GM10847 (cell line): ENCODE data around the gene LTF.

ENCODE experiments used
- POLR2A ChIP-seq: IDR thresholded peaks from 2 replicates; pipeline ENCODE4 v1.6.1; 2011; ENCODE audit not compliant: insufficient read length; ENCODE audit errors: extremely low read depth

The LTF gene

DNA sequence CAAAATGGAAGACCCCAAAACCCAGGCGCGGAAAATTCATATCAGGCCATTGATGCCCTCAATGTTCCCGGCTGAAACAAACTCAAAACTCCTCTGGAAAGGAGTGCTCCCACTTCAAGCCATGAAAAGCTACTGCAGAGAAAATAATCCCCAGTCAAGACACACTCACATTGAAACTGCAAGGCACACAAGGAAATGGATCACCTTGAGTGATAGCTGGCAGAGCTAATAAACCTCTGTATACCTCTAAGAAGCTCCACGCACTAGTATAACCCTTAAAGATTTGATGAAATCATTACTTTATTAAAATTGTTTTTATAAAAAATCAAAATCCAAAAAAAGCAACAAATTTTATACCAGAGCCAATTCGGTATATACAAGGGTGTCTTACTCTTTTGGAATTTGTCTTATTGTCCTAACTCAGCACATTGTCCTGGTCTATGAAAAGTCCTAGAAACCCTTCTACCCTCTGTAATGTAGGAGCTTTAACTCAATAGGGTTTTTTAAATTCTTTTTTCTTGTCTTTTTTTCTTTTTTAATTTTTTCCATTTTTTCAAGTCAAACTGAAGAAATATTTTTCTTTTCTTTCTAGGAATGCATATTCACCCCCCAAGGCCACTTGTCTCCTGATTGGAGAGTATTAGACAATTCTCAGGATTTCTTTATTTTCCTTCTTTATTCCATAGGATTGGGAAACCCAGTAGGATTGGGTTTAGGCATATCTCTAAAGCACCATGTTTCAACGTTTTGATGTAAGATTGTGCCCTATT is 66.3 kb downstream of the LTF start:
- TF ChIP-seq POLR2A, result no peak

DNA sequence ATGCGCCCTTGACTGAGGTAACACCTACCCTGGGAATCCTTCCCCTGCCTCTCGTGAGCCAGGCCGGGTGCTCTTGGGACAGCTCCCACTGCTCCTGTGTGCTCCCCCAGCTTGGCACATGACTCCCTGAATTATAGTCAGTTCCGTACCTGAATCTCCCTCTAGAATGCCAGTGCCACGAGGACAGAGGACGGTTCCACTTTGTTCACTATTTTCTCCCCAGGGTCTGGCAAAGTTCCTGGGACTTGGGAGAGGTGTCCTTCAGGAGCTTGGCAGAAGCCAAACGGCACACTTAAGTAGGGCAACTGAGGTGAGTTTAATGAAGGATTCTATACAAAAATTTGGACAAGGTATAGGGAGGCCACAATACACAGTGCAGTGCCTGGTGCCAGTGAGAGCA is 67.6 kb downstream of the LTF start:
- no peak for TF ChIP-seq POLR2A

DNA sequence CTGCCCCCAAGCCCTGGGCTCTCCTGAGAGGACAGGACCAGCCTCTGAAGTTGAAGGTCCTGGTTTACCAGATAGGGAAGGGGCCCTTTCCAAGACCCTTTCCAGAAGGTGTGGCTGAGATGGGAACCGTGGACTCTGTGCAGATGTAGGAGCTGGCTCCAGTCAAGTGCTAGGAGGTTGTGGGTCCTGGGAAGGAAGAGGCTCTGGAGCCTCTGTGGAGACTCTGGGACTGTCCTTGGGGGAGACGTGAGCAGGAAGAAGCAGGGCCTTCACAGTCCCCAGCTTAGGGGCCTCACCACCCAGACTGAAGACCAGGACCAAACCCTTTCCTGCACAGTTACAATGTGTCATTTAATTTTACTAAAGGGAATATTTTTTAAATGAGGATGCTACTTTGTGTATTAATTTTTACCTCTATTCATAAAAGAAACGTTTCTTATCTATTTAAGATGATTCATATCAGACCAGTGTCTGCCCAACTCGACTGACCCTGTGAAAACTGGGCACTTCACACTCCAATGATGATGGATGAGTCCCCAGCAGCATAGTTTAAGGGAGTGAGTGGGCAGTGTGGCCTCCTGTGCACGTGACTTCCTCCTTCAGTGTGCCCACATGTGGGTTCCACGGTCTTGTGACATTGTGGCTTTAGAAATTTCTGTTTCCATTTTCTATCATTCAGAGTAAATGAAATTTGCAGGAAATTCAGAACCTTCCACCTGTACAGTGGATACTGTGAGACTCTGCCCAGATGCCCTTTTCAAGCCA is 68.8 kb downstream of the LTF start:
- TF ChIP-seq POLR2A, result no peak

DNA sequence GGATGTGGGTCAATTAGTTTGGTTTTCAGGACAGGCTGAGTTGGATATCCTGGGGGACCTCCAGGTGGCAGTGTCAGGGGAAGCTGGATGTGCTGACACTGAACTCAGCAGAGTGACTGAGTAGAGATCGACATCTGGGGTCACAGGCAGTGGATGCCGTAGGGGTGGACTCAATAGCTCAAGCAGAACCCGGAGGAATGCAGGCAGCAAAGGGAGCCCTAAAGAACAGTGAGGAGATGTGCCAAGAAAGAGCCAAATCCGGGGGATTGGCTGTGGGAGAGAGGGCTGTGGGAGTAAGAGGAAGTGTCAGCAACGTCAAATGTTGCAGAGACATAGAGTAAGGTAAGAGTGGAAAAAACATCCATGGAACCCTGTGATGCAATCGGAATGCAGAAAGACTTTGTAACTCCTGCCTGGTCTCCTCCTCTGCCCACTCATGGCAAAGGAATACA is 69.5 kb downstream of the LTF start:
- TF ChIP-seq POLR2A, result no peak

DNA sequence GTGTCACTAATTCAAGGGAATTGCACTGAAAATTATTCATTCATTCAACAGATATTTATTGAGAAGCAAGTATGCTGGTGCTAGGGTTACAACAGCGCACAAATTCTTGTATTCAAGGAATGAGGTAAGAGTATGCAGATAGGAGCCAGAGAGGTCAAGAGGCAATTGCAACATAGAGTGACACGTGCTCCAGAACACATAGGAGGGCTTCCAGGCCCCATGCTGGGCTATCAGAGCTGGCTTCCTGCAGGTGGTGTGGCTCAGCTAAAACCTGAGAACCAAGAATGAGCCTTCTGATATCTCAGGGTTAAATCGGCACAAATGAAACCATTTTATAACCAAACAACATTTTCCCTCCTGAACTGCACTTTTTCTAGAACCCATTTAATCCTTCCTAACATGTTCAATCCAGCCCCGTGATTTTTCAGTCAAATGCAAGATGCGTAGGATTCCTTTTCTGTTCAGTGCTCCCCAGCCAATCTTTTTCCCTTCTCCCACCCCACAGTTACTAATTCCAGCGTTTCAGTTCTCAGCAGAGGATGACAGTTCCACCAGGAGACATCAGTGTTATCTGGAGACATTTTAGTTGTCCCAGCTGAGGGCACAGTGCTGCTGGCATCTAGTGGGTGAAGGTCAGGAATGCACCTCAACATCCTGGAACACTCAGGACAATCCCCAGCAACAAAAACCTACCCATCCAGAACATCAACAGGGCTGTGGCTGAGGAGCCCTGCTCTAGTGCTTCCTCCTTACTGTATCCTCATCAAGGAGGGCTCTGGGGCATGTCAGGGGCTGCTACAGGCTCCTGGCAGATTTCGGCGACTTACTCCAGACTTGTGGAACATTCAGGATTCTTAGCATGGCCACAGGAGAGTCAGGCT is 70.9 kb downstream of the LTF start:
- TF ChIP-seq POLR2A, result no peak

DNA sequence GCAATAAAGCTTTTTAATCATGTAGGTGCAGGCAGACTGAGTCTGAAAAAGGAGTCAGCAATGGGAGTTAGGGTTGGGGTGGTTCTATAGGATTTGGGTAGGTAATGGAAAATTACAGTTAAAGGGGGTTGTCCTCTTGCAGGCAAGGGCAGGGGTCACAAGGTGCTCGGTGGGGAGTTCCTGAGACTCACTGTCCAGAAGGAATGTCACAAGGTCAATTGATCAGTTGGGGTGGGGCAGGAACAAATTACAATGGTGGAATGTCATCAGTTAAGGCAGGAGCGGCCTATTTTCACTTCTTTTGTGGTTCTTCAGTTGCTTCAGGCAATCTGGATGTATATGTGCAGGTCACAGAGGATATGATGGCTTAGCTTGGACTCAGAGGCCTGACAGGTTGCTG is 71.7 kb downstream of the LTF start:
- no peak for TF ChIP-seq POLR2A

DNA sequence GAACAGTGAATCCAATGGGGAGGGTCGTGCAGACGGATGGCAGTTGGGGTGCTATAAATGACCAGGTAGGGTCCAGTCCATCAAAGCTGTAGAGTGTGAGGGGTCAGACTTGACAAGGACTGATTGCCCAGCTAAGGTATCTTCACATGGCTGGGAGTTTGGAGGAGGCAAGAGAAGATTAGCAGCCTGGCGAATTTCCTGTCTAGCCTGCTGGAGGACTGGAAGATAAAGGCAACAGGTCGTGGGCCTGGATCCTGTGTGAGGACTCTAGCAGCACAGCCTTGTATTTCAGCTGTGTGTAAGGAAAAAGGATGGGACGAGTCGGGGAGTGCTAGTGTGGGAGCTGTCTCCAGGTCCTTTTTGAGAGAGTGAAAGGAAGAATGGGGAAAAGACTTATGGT is 75.4 kb downstream of the LTF start:
- TF ChIP-seq POLR2A, result no peak

DNA sequence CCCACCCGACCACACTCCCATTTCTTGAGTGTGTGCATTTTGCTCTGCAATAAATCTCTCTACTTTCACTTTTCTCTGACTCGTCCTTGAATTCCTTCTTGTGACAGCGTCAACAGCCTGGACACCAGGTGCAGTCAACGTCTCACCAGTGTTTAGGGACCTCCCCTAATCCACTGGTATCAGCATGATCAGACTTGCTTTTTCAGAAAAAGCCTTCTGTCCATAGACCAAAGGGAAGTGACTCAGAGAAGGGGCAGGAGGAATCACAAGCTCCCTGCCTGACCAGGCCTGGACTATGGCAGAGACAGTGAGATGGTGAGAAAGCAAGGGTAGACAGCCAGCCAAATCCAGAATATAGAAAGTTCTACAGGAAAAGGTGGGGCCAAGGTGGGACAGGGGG is 78.5 kb downstream of the LTF start:
- no peak for TF ChIP-seq POLR2A
